LNCAP (cell line): ENCODE measurements around the gene THBD.

ENCODE experiments used
- TF ChIP-seq, protein P1 (sequence below): fragments of 450-650 bp; IDR thresholded peaks from 2 replicates; pipeline ENCODE4 v1.5.1; 2017; ENCODE audit warnings: mild to moderate bottlenecking

Gene THBD

DNA sequence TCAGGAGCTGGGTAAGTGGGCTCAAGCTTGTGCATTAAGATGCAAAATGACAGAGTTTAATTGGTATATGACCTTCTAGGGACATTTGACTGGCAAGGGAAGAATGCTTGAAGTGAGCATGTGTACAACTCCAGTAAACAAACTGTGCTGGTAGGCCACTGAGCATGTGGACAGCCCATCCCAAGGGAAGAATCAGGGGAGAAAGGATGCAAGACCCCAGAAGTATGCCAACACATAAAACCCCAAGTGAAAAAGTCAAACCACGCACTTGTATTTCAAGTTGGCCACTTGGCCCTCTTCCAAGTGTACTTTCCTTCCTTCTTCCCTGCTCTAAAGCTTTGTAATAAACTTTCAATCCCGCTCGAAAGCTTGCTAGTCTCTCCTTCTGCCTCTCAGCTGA lies 10.4 kb upstream of the THBD start:
- TF ChIP-seq, protein P1, sequence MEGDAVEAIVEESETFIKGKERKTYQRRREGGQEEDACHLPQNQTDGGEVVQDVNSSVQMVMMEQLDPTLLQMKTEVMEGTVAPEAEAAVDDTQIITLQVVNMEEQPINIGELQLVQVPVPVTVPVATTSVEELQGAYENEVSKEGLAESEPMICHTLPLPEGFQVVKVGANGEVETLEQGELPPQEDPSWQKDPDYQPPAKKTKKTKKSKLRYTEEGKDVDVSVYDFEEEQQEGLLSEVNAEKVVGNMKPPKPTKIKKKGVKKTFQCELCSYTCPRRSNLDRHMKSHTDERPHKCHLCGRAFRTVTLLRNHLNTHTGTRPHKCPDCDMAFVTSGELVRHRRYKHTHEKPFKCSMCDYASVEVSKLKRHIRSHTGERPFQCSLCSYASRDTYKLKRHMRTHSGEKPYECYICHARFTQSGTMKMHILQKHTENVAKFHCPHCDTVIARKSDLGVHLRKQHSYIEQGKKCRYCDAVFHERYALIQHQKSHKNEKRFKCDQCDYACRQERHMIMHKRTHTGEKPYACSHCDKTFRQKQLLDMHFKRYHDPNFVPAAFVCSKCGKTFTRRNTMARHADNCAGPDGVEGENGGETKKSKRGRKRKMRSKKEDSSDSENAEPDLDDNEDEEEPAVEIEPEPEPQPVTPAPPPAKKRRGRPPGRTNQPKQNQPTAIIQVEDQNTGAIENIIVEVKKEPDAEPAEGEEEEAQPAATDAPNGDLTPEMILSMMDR: no peak

DNA sequence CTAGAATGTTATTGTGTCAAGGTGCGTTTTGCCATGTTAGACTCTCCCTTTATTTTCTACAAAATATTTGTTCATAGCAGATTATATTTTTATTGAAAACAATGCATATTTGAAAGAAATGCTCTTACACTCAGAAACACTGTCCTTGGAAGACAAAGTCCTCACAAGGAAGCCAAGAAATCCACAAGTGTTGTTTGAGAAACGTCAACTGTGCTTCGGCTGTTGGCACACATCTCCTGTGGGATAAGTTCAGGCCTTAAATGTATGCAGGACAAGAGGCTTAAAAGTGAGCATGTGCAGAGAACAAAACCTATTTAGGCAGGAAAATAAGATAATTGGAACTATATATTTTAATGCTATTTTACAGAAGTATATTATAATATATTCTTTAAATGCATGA lies 9.5 kb upstream of the THBD start:
- TF ChIP-seq, protein P1: no peak

DNA sequence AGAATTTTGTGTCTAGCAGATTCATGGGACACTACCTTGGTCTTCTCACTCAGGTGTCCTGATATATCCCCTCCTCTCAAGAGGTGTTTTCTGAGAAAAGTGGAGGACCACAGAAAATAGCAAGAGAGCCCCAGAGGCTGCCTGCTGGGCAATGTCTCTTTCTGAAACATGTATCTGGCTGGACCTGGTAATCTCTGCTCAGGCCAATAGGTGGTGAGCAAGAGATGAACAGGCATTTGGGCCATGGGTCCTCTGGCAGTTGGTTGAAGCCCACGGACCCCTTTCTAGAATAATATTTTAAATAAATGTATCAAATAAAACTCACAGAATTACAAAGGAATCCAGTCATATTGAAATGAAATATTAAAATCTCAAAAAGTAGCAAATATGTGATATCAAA lies 8.8 kb upstream of the THBD start:
- TF ChIP-seq, protein P1: no peak

DNA sequence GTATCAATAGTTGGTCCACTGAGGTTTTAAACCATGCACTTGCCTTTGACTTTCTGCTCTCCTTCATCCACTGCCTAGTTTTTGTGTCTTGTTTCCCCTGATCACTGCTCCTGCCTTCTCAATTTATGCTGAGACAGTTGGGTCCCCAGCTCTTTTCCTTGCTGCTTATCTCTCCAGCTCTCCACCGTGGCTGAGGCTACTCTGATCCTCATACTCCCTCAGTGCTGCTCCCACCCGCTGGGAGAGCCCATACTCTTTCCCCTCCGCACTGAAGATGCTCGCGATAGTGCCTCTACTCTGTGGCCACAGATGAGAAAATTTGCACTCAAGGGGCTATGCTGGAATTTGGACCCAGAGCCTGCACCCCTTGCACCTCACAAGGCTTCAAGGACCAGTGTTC lies 3.4 kb upstream of the THBD start:
- TF ChIP-seq, protein P1: no peak

DNA sequence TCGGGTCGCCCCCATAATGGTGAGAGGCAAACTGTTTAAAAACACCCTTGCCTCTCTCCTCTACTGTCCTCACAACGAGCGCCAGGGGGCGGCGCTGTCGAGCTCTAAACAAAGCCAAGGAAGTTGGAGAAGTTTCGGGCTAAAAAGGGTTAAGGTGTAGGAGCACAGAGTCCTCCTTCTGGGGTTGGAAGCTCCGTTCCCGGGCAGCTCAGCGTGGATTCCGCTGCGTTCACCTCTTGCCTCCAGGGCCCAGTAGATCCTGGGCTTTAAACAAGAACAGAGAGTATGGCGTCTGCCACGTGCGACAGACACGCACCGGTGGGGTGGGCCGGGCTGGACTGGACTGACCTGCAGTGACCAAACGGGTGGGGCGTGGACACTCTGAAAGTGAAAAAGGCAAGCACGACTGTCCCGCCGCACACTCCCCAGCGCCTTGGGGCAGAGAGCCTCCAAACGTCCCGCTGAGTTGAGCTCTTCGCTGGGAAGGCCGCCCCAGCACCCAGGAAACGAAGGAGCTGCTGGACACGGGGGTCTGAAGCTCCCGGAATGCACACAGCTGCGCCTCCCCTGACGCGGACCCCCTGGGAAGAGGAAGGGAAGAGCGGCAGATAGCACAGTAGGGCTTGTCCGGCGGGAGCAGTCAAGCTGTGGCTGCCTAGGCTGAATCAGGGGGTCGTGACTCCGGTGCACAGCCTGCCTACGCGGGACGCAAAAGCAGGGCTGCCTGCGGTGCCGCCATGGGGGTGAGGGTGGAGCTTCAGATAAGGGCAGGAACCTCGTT lies 1.6 kb upstream of the THBD start:
- TF ChIP-seq, protein P1: peak; percentile 61

DNA sequence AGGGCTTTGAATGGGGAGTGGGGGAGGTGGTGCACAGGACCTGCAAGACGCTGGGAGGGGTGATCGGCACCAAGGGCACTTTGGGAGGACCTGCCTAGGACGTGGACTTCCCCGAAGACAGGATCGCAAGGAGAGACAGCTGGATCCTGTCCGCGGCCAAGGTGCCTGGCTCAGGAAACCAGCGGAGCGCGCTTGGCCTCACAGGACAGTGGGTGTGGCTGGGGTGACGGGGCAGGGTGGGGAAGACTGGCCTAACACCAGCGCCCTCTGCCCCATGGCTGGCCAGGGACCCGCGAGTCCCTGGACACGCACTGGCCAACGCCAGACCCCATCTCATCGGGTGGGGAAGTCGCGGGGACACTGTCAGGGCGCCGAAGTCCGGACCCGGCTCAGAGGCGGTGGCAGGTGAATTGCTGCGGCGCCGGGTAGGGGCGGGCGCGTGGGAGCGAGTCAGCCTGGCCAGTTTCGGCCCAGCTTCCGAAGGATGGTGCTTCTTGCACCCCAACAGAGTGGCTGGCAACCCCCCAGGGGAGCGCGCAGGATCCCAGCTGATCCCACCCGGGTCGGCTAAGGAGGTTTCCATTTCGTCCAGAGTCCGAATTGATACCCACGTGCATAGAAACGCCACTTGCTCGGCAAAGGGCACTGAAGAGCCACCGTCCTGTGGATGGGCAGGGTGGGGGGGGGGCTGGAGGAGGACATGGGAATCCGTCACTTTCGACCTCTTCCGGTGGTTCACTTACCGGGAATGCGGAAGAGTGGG lies 785 bp upstream of the THBD start:
- TF ChIP-seq, protein P1: no peak

DNA sequence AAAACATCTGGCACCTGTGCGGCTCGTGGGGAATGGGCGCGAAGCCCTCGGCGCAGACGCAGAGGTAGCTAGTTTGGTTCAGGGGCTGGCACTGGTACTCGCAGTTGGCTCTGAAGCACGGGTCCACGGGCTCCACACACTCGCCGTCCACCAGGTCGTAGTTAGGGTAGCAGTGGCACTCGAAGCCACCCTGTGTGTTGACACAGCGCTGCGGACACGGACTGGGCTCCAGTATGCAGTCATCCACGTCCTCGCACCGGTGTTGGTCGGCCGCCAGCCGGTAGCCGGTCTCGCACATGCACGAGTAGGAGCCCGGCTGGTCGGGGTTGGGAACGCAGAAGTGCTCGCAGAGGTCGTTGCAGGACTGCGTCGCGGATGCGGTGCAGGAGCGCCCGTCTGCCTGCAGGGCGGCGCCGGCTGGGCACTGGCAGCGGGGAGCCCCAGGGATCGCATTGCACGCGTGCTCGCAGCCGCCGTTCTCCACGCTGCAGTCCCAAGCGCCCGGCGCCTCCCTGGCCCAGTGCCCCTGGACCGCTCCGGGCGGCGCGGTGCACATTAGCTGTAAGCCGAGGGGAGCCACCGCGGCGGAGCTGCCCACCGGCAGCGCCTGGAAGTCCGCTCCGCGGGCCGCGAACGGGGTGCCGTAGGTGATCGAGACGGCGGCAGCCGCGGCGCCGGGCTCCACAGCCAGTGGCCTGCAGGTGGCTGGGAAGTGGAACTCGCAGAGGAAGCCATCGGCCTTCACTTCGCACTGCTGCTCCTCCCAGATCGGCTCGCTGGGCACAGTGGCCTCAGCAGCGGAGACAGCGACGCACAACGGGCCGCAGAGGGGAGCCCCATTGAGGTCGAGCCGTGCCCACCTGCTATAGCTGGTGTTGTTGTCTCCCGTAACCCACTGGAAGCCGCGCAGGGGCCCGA lies 930 bp downstream of the THBD start:
- TF ChIP-seq, protein P1: peak; percentile 55
